IMR-90 (cell line): Measurements from ENCODE around the gene ADAM30. TPM values are rescaled to one million over a fixed set of nuclear protein-coding genes. Genes with fewer than 3 reads are reported as not detected.

Source experiments
- ATAC-seq: fragments of 200-7000 bp; cut with Tn5 transposase; 2 replicates; pipeline ENCODE4 v1.9.1; 2020; ENCODE audit warnings: low read depth, mild to moderate bottlenecking, moderate library complexity
- BruUV-seq: library from RNA; stranded (reverse); fragments of 400-500 nt; replicated peaks from 2 replicates; lab custom pipeline; 2021; lab: Mats Ljungman, UMichigan
- CTCF ChIA-PET: fragments of 300-600 bp; formaldehyde crosslinking; extraction: SDS; loops from one replicate; lab custom pipeline; 2021; ENCODE audit warnings: antibody characterized with exemption; lab: Yijun Ruan, JAX
- POLR2A ChIA-PET: fragments of 300-600 bp; sonication (Branson Sonifier 250); formaldehyde crosslinking; loops from one replicate; lab custom pipeline; 2022; ENCODE audit warnings: antibody characterized with exemption; ENCODE audit not compliant: unreplicated experiment; lab: Charles Lee
- DNase-seq: peaks from one replicate; pipeline ENCODE4 v3.0.0; 2013
- H2AFZ ChIP-seq: replicated peaks from 2 replicates; pipeline ENCODE3; 2013; ENCODE audit warnings: low read length, mild to moderate bottlenecking; ENCODE audit not compliant: poor library complexity
- H2AK5ac ChIP-seq: 2 replicates; pipeline ENCODE4 v1.6.1; 2013; ENCODE audit warnings: low read depth, low read length, inconsistent platforms
- H2AK9ac ChIP-seq: replicated peaks from 2 replicates; pipeline ENCODE3; 2013; ENCODE audit warnings: mild to moderate bottlenecking, low read depth, low read length, moderate library complexity; ENCODE audit not compliant: poor library complexity
- H2BK120ac ChIP-seq: 2 replicates; pipeline ENCODE4 v1.6.1; 2013; ENCODE audit warnings: low read depth, low read length, inconsistent platforms
- H2BK15ac ChIP-seq: 3 replicates; pipeline ENCODE4 v1.6.1; 2013; ENCODE audit warnings: low read depth, low read length, inconsistent platforms
- H2BK20ac ChIP-seq: 2 replicates; pipeline ENCODE4 v1.6.1; 2013; ENCODE audit warnings: low read depth, mild to moderate bottlenecking, inconsistent platforms, low read length, moderate library complexity
- H2BK5ac ChIP-seq: 2 replicates; pipeline ENCODE4 v1.6.1; 2013; ENCODE audit warnings: mild to moderate bottlenecking, low read depth, low read length, inconsistent platforms; ENCODE audit not compliant: poor library complexity, severe bottlenecking
- H3K14ac ChIP-seq: replicated peaks from 2 replicates; pipeline ENCODE4 v1.6.1; 2013; ENCODE audit warnings: low read depth, low read length, inconsistent platforms
- H3K18ac ChIP-seq: 2 replicates; pipeline ENCODE4 v1.6.1; 2013; ENCODE audit warnings: low read depth, low read length, control low read depth
- H3K23ac ChIP-seq: 2 replicates; pipeline ENCODE4 v1.6.1; 2013; ENCODE audit warnings: low read depth, low read length, inconsistent platforms
- H3K27ac ChIP-seq: 2 replicates; pipeline ENCODE4 v1.5.1; 2013; ENCODE audit warnings: mild to moderate bottlenecking, control low read depth, low read length; ENCODE audit not compliant: insufficient read depth
- H3K27me3 ChIP-seq: 2 replicates; pipeline ENCODE4 v1.6.1; 2013; ENCODE audit warnings: low read length; ENCODE audit not compliant: control insufficient read depth, insufficient read depth
- H3K36me3 ChIP-seq: 2 replicates; pipeline ENCODE4 v1.6.1; 2013; ENCODE audit warnings: low read length, mixed read lengths; ENCODE audit not compliant: control insufficient read depth, insufficient read depth
- H3K4ac ChIP-seq: 2 replicates; pipeline ENCODE4 v1.6.1; 2013; ENCODE audit warnings: low read depth, low read length, inconsistent platforms
- H3K4me1 ChIP-seq: 2 replicates; pipeline ENCODE4 v1.6.1; 2013; ENCODE audit warnings: low read length, mixed read lengths; ENCODE audit not compliant: control insufficient read depth, insufficient read depth
- H3K4me2 ChIP-seq: 2 replicates; pipeline ENCODE4 v1.6.1; 2013; ENCODE audit warnings: low read depth, mild to moderate bottlenecking, control low read depth, low read length, moderate library complexity
- H3K4me3 ChIP-seq: 2 replicates; pipeline ENCODE4 v1.5.1; 2013; ENCODE audit warnings: low read depth, mild to moderate bottlenecking, control low read depth, low read length, moderate library complexity; ENCODE audit not compliant: insufficient read depth
- H3K56ac ChIP-seq: 2 replicates; pipeline ENCODE4 v1.6.1; 2013; ENCODE audit warnings: low read length, inconsistent platforms; ENCODE audit not compliant: insufficient read depth; ENCODE audit errors: extremely low read depth
- H3K79me1 ChIP-seq, 2 experiments: 2 replicates each; pipeline ENCODE4 v1.6.1; 2013; ENCODE audit warnings: low read length in 2 of 2, inconsistent platforms in 1 of 2, low read depth in 1 of 2
- H3K9ac ChIP-seq: 2 replicates; pipeline ENCODE4 v1.6.1; 2013; ENCODE audit warnings: low read depth, low read length, control low read depth
- H3K9me1 ChIP-seq: 2 replicates; pipeline ENCODE4 v1.6.1; 2013; ENCODE audit warnings: low read length, inconsistent platforms; ENCODE audit not compliant: insufficient read depth
- H3K9me3 ChIP-seq: 2 replicates; pipeline ENCODE4 v1.6.1; 2013; ENCODE audit warnings: low read length; ENCODE audit not compliant: control insufficient read depth, insufficient read depth
- H4K20me1 ChIP-seq: 2 replicates; pipeline ENCODE4 v1.6.1; 2013; ENCODE audit warnings: low read length, inconsistent platforms; ENCODE audit not compliant: insufficient read depth
- H4K5ac ChIP-seq: 2 replicates; pipeline ENCODE4 v1.6.1; 2013; ENCODE audit warnings: mild to moderate bottlenecking, low read depth, low read length, control low read depth
- H4K8ac ChIP-seq, 2 experiments: 2 replicates each; pipeline ENCODE4 v1.6.1; 2013; ENCODE audit warnings: low read depth in 2 of 2, low read length in 2 of 2, control low read depth in 1 of 2, inconsistent platforms in 1 of 2
- H4K91ac ChIP-seq: 2 replicates; pipeline ENCODE4 v1.6.1; 2013; ENCODE audit warnings: low read depth, low read length, inconsistent platforms; ENCODE audit not compliant: insufficient read depth
- BHLHE40 ChIP-seq: fragments of 150-350 bp; IDR thresholded peaks from 2 replicates; pipeline ENCODE4 v1.6.1; 2016; ENCODE audit warnings: mild to moderate bottlenecking, low read depth, low read length
- WGBS, 2 experiments: methylation state at CpG; one replicate each; pipeline versions ENCODE4 v1.1.5 to v1.1.7; 2013; ENCODE audit warnings: missing lambda C conversion rate in 2 of 2; ENCODE audit not compliant: insufficient read length in 1 of 2; ENCODE audit errors: extremely low coverage in 2 of 2; 5-methylcytosine and 5-hydroxymethylcytosine counted together
- dilution Hi-C: fragments of 300-500 bp; cut with HindIII; formaldehyde crosslinking; loops from one replicate; pipeline ENCODE4 v1.14.3; 2018; ENCODE audit warnings: low sequenced_read_pairs; ENCODE audit not compliant: unreplicated experiment
- in situ Hi-C: fragments of 300-500 bp; cut with MboI; formaldehyde crosslinking; loops from 3 replicates; pipeline ENCODE4 v1.14.3; 2019; ENCODE audit warnings: low sequenced_read_pairs, inconsistent platforms, mixed read lengths
- intact Hi-C: fragments of 100-400 bp; cut with micrococcal nuclease; formaldehyde crosslinking; loops from 2 replicates; pipeline ENCODE4 v1.10.0; 2022
- polyA plus RNA-seq, 3 experiments: library from polyadenylated mRNA; depleted of rRNA; stranded (reverse); fragments of >200 nt; gene quantifications; 2 replicates each; pipeline ENCODE4 v1.2.3, GENCODE V29; 2012; ENCODE audit warnings: low replicate concordance in 1 of 3
- total RNA-seq: library from RNA; depleted of rRNA; stranded (reverse); fragments of >200 nt; gene quantifications from 2 replicates; pipeline ENCODE4 v1.2.3, GENCODE V29; 2012

The ADAM30 gene
- total and polyA plus RNA-seq, 2 of the 4 experiments (the other 2 are of a cell fraction): not detected

- H3K4me2 ChIP-seq: no peak overlapping the region
- no peak overlapping the region for H2AK9ac ChIP-seq
- H2BK20ac ChIP-seq: no peak overlapping the region
- no peak overlapping the region for H3K4me3 ChIP-seq
- ATAC-seq: no peak
- no peak overlapping the region for H2AFZ ChIP-seq
- H4K20me1 ChIP-seq: no peaks in the 10 kb centered on the region
- H3K79me1 ChIP-seq: peaks cover 14 to 29% of the 10 kb centered on the region in 2 experiments
- H3K14ac ChIP-seq: peak overlapping the region; percentile 29; the same call in 1 of the 2 replicates
- H3K18ac ChIP-seq: no peak overlapping the region
- intact Hi-C loops: loop anchor here (5.0 to 10.0 kb wide), 4 partner anchors 67 to 203 kb away; no protein-coding TSS in a partner anchor
- POLR2A ChIA-PET: no interaction called here
- H3K36me3 ChIP-seq: peaks cover 22% of the 10 kb centered on the region
- no CpG with 5 or more reads among the region's 4 CpGs for WGBS, 2 experiments
- H4K8ac ChIP-seq: no peak overlapping the region
- CTCF ChIA-PET: no interaction called here
- TF ChIP-seq BHLHE40: no peak
- in situ Hi-C loops: no loop called here
- peaks cover 7% of the 10 kb centered on the region for H3K9me1 ChIP-seq
- H2AK5ac ChIP-seq: no peak overlapping the region
- H2BK120ac ChIP-seq: no peak overlapping the region
- H3K9me3 ChIP-seq: no peaks in the 10 kb centered on the region
- H3K4ac ChIP-seq: no peak overlapping the region
- peaks cover 2% of the 10 kb centered on the region; the same call in 1 of the 2 replicates for H3K4me1 ChIP-seq
- H2BK15ac ChIP-seq: no peak overlapping the region
- H2BK5ac ChIP-seq: no peak overlapping the region
- H3K9ac ChIP-seq: no peak overlapping the region
- no peaks in the 10 kb centered on the region for H3K27me3 ChIP-seq
- no peak overlapping the region for H4K91ac ChIP-seq
- H3K56ac ChIP-seq: no peak overlapping the region
- H3K27ac ChIP-seq: no peak overlapping the region
- no peak for DNase-seq
- no peak overlapping the region for H4K5ac ChIP-seq
- dilution Hi-C loops: no loop called here
- BruUV-seq: no TSS peak
- H3K23ac ChIP-seq: no peak overlapping the region
Observed at GRCh38 chr1:119941392-119941791, 45.1 kb upstream of the ADAM30 start.
